GM10248 (cell line): ENCODE measurements around the gene DACH1.
"Not testable (repeated sequence)": the region's sequence is repeated elsewhere in the genome, so short reads cannot be mapped to it uniquely, and the experiment has no call there.

Source experiments
- CTCF ChIA-PET: fragments of 300-600 bp; sonication (Branson Sonifier 250); formaldehyde crosslinking; extraction: SDS; loops from one replicate; lab custom pipeline; 2021; ENCODE audit warnings: antibody characterized with exemption; lab: Yijun Ruan, JAX
- POLR2A ChIA-PET: fragments of 350-650 bp; sonication (Branson Sonifier 250); formaldehyde crosslinking; extraction: SDS; loops from one replicate; lab custom pipeline; 2020; ENCODE audit warnings: antibody characterized with exemption; lab: Yijun Ruan, JAX
- DNase-seq: peaks from one replicate; pipeline ENCODE4 v3.0.0; 2012; ENCODE audit errors: extremely low spot score
- TF ChIP-seq, protein P1 (sequence below): IDR thresholded peaks from 2 replicates; pipeline ENCODE4 v1.5.1; 2012; ENCODE audit warnings: mild to moderate bottlenecking, low read depth; ENCODE audit errors: extremely low read depth, missing control alignments, control extremely low read depth

DACH1 gene

DNA sequence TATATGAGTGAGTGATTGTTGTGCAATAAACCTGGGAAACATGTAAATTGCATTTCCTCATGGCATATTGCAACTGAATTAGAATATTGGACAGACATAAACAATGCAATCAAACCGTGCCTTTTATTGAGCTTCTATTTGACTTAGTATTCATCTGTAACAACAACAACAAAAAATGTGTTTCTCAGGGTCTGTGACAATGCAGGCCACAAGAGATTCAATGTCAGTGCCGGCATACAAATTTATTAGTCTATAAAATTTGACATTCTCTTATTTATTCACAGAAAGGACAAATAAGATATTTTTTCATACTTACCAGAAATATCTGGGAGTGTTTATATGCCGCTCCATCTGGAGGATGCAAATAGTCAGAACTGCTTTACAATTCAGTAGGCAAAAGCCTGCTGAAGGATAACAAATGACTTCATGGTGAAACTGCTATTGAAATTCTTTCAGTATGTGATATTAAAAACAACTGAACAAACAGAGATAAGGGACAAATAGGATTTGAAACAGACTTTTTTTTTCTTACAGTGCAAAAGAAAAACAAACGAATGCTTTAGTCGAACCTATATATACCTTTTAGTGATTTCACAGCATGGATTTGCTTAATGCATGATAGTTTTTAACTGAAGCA is 77.2 kb downstream of the DACH1 start:
- TF ChIP-seq, protein P1, sequence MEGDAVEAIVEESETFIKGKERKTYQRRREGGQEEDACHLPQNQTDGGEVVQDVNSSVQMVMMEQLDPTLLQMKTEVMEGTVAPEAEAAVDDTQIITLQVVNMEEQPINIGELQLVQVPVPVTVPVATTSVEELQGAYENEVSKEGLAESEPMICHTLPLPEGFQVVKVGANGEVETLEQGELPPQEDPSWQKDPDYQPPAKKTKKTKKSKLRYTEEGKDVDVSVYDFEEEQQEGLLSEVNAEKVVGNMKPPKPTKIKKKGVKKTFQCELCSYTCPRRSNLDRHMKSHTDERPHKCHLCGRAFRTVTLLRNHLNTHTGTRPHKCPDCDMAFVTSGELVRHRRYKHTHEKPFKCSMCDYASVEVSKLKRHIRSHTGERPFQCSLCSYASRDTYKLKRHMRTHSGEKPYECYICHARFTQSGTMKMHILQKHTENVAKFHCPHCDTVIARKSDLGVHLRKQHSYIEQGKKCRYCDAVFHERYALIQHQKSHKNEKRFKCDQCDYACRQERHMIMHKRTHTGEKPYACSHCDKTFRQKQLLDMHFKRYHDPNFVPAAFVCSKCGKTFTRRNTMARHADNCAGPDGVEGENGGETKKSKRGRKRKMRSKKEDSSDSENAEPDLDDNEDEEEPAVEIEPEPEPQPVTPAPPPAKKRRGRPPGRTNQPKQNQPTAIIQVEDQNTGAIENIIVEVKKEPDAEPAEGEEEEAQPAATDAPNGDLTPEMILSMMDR, result no peak
- DNase-seq, result no peak
- CTCF ChIA-PET, result no interaction called here
- POLR2A ChIA-PET, result no interaction called here

DNA sequence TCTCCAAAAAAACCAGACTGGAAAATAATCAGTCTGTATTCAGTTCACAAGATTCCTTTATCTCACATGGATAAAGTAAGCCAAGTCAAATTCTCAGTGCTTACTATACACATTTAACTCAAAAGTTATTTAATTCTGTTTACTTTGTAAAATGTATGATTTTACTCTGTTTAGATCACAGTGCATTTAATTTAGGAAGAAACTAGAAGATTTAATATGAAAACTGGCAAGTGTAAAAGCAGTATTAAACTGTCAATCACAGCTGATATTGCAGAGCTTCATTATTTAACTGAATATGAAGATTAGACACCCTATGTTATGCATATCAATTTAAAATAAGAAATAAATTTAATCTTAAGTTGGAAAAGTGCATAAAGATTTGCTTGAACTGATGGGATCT is 78.0 kb downstream of the DACH1 start:
- DNase-seq, result no peak
- TF ChIP-seq, protein P1, result no peak
- ChIA-PET CTCF (no interaction called here), POLR2A (no interaction called here)

DNA sequence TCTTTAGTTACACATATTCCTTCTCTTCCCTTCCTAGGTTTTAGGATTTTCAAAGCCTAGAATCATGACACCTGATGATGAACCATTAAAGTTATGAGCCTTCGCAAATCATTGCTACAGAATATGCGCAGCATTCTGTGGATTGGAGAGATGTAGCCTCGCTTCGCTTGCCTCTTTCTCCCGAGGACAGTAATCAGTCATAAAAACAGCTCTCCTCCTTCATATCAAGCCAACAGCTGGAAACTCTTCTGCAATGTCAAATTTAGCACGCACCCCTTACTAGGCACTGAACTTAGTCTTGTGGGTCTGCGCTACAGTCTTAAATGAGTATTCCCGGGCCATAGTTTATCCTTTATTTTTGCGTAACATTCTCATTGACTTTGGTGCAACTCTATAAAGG is 79.6 kb downstream of the DACH1 start:
- CTCF ChIA-PET, result interaction anchor here (0.9 kb wide), 1 partner anchor 31 kb away, joined by 3 read pairs; no protein-coding TSS in a partner anchor
- TF ChIP-seq, protein P1, result no peak

DNA sequence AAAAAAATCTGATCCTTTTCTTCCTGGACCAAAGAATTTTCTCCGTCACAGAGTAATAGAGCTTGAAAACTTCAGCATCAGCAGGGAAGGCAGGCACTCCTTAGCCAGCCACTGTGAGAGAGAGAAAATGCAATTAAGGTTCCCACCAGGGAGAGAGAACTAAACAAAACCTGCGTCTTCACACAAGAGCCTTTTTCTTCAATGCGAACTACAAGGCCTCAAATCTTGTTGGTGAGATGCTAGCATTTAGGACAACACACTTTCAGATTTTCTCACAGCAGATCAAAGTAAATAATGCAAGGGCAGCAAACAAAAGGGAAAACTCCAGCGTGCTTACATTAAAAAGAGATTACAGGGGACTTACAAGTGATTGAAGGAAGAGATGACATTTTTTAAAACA is 80.1 kb downstream of the DACH1 start:
- DNase-seq, result no peak
- ChIA-PET CTCF (interaction anchor here (0.9 kb wide), 1 partner anchor 31 kb away, joined by 3 read pairs; no protein-coding TSS in a partner anchor), POLR2A (no interaction called here)
- TF ChIP-seq, protein P1, result no peak

More for the DNA sequence above, 79.6 kb downstream of the DACH1 start:
- no peak for DNase-seq
- POLR2A ChIA-PET, result no interaction called here

DNA sequence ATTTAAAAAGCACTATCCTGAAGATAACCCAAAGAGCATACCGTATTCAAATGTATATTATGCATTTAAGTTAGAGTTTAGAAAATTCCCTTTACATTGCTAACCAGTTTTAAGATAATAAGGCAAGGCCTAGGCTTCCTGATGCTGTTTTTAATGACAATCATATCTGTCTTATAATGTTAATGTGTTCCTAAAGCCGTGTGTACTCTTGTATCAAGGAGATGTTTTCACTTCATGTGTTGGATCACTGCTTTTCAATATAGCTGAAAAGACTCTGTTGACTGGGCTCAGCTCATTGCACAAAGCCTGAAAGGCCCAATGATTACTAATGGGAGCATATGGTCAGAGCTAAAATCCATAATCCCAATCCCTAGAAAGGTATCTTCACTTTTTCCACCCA is 81.6 kb downstream of the DACH1 start:
- TF ChIP-seq, protein P1, result no peak
- DNase-seq, result no peak
- CTCF ChIA-PET, result no interaction called here
- POLR2A ChIA-PET, result no interaction called here

DNA sequence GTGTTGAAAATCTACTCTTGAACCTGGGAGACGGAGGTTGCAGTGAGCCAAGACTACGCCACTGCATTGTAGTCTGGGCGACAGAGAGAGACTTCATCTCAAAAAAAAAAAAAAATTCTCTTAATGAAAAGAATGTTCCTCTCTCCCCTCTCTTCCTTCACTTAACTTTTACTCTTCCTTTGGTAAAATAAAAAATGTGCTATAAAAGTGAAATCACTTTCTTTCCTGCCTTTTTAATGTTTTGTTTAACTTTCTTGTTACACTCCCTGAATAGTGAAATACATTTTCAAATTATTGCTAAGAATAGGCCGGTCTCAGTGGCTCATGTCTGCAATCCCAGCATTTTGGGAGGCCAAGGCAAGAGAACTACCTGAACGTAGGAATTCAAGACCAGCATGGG is 86.5 kb downstream of the DACH1 start:
- TF ChIP-seq, protein P1, result no peak
- ChIA-PET POLR2A (no interaction called here), CTCF (no interaction called here)
- no peak for DNase-seq

DNA sequence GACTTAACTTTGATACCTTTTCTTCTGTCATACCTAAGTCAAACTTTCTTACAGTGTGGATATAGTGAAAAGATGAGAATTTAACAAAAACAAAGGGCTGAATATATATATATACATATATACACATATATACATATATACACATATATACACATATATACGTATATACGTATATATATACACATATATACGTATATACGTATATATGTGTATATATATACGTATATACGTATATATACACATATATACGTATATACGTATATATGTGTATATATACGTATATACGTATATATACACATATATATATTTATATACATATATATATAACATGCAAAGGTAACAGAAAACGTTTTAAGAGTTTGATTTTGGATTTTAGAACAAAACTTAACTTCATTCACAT is 88.0 kb downstream of the DACH1 start:
- DNase-seq, POLR2A ChIA-PET: not testable (repeated sequence)
- CTCF ChIA-PET, result interaction anchor here (1.0 kb wide), 1 partner anchor 100 kb away, joined by 3 read pairs; no protein-coding TSS in a partner anchor
